Heart left ventricle (tissue), 13 donors: ENCODE results near the gene SENP8.

Experiments used
- POLR2A ChIP-seq, 2 donors: fragments of 450-650 bp; IDR thresholded peaks; one replicate each; pipeline ENCODE4 v1.6.1; 2017; ENCODE audit warnings: antibody characterized with exemption in 2 of 2, mild to moderate bottlenecking in 2 of 2, moderate library complexity in 2 of 2
- TF ChIP-seq, protein P1 (sequence below), 12 donors: fragments of 200-600 bp; sonication (generic) in 4 of 12; IDR thresholded peaks; one replicate each; pipeline versions ENCODE4 v1.5.0 to v1.8.0; 2018 to 2022; ENCODE audit warnings: antibody characterized with exemption in 12 of 12, mild to moderate bottlenecking in 5 of 12
- donor health status: ischemic (EF 13 %, LVEDD 7.1; RV severe dilation, severe dysfunction).
- donor health status: DM: no; HTN: yes; CAD: no.
- donor health status: DM: no; HTN: no; CAD: no.
- donor health status: ischemic (EF 25% LVEDD 6.9; RV normal size, moderate dysfunction).
- donor health status: ischemic (EF 25% LVEDD 5.7; RV mildly dilated, moderate dysfunction).
- donor health status: ischemic (EF 35%, LVEDD 5.7; RV mildly dilated, moderate dysfunction).
- donor health status: nonischemic (EF 11% LVEDD 7.7; RV severe dilation, severe dysfunction).
- donor health status: DM: yes; HTN: yes; CAD: no.
- donor health status: PGD.
- donor health status: ischemic (EF 29% LVEDD 5.4; RV normal size, mild dysfunction).
- donor health status: nonischemic (EF 23%, LVEDD 6.1; RV moderate dilation, normal function).

DNA sequence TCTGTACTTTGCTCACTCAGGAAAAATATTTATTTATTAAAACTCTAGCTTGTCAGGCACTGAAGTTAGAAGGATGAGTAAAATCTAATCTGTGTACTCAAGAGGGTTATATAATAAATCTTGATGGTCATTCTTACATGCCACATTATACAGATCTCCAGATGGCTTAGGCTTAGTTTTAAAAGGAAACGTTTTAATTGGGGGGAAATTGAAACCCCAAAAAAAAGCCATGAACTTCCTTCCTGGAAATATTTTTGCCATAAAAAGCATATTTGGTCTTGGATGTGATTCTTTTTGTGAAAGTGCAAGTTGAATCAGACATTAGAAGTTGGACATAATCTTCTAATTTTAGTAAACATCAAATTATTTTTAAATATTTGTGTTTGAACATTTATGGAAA, 6.0 kb downstream of the SENP8 start:
- TF ChIP-seq, protein P1, sequence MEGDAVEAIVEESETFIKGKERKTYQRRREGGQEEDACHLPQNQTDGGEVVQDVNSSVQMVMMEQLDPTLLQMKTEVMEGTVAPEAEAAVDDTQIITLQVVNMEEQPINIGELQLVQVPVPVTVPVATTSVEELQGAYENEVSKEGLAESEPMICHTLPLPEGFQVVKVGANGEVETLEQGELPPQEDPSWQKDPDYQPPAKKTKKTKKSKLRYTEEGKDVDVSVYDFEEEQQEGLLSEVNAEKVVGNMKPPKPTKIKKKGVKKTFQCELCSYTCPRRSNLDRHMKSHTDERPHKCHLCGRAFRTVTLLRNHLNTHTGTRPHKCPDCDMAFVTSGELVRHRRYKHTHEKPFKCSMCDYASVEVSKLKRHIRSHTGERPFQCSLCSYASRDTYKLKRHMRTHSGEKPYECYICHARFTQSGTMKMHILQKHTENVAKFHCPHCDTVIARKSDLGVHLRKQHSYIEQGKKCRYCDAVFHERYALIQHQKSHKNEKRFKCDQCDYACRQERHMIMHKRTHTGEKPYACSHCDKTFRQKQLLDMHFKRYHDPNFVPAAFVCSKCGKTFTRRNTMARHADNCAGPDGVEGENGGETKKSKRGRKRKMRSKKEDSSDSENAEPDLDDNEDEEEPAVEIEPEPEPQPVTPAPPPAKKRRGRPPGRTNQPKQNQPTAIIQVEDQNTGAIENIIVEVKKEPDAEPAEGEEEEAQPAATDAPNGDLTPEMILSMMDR (IDR thresholded peaks at IDR 0.05), result no peak
- TF ChIP-seq POLR2A (IDR thresholded peaks at IDR 0.05), result no peak
